Osteoblast (primary cell): ENCODE measurements around the gene SLC30A1. TPM values are rescaled to one million over a fixed set of nuclear protein-coding genes. Genes with fewer than 3 reads are reported as not detected.

ENCODE experiments used
- DNase-seq: peaks from one replicate; pipeline ENCODE4 v3.0.0; 2011; ENCODE audit warnings: low spot score, mixed read lengths; ENCODE audit not compliant: insufficient read length; ENCODE audit errors: missing footprints
- H2AFZ ChIP-seq: 2 replicates; pipeline ENCODE4 v1.6.0; 2011; ENCODE audit warnings: mild to moderate bottlenecking, low read length
- H3K27ac ChIP-seq: 2 replicates; pipeline ENCODE4 v1.5.1; 2011; ENCODE audit warnings: mild to moderate bottlenecking, low read depth, low read length, moderate library complexity
- H3K27me3 ChIP-seq: 2 replicates; pipeline ENCODE4 v1.6.0; 2012; ENCODE audit warnings: mild to moderate bottlenecking, control low read depth, inconsistent platforms, low read length, moderate library complexity; ENCODE audit not compliant: insufficient read depth
- H3K36me3 ChIP-seq: 2 replicates; pipeline ENCODE4 v1.5.1; 2011; ENCODE audit warnings: mild to moderate bottlenecking, low read length, control low read depth, moderate library complexity; ENCODE audit not compliant: insufficient read depth
- H3K4me1 ChIP-seq: 2 replicates; pipeline ENCODE4 v1.5.1; 2011; ENCODE audit warnings: mild to moderate bottlenecking, low read length, control low read depth, moderate library complexity; ENCODE audit not compliant: insufficient read depth
- H3K4me2 ChIP-seq: 2 replicates; pipeline ENCODE4 v1.6.0; 2011; ENCODE audit warnings: mild to moderate bottlenecking, low read length; ENCODE audit not compliant: insufficient read depth
- H3K4me3 ChIP-seq: fragments of 200-600 bp; sonication (generic); 3 replicates; pipeline ENCODE4 v1.5.1; 2012; ENCODE audit warnings: mild to moderate bottlenecking, low read length, inconsistent platforms; ENCODE audit not compliant: insufficient read depth
- H3K79me2 ChIP-seq: 2 replicates; pipeline ENCODE4 v1.6.0; 2012; ENCODE audit warnings: mild to moderate bottlenecking, low read length, control low read depth, inconsistent platforms; ENCODE audit not compliant: insufficient read depth
- H3K9me3 ChIP-seq: 2 replicates; pipeline ENCODE4 v1.5.1; 2011; ENCODE audit warnings: low read depth, low read length, control low read depth
- H4K20me1 ChIP-seq: 2 replicates; pipeline ENCODE4 v1.6.0; 2012; ENCODE audit warnings: mild to moderate bottlenecking, low read length, control low read depth; ENCODE audit not compliant: insufficient read depth
- total RNA-seq: library from RNA; depleted of rRNA; stranded (reverse); fragments of >200 nt; gene quantifications from 2 replicates; pipeline ENCODE4 v1.2.3, GENCODE V29; 2012
- TF ChIP-seq, protein P1 (sequence below): IDR thresholded peaks from 2 replicates; pipeline ENCODE4 v1.5.1; 2011; ENCODE audit warnings: mild to moderate bottlenecking, low read depth, low read length, moderate library complexity; ENCODE audit errors: extremely low read depth

The SLC30A1 gene
- total RNA-seq, 1 donor, result 49.9 TPM

DNA sequence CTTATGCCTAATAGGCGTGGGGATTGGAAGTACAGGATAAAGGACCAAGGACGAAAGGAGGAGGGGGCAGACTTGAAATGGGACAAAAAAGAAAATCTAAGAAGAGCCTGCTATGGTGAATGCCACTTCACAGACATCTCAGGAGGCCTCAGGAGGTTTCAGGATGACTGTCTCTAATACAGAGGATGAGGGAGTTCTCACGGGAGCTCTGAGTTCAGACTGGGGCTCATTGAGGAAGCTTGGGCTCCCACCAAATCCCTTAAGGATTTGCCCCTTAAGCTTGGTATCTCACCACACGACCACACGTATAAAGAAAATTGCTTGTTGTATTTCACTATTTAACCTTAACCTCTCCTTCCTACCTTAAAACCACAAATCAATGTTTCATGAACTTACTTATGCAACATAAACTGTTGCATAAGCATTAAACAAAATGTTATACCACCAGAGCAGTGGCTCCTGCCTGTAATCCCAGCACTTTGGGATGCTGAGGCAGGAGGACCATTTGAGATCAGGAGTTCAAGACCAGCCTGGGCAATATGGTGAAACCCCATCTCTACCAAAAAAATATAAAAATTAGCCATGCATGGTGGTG is 12.4 kb downstream of the SLC30A1 start:
- H4K20me1 ChIP-seq, result peaks cover 2% of the 10 kb centered on the region
- no peaks in the 10 kb centered on the region for H3K79me2 ChIP-seq
- peaks cover 3% of the 10 kb centered on the region for H3K27me3 ChIP-seq
- no peaks in the 10 kb centered on the region for H3K9me3 ChIP-seq
- TF ChIP-seq, protein P1, sequence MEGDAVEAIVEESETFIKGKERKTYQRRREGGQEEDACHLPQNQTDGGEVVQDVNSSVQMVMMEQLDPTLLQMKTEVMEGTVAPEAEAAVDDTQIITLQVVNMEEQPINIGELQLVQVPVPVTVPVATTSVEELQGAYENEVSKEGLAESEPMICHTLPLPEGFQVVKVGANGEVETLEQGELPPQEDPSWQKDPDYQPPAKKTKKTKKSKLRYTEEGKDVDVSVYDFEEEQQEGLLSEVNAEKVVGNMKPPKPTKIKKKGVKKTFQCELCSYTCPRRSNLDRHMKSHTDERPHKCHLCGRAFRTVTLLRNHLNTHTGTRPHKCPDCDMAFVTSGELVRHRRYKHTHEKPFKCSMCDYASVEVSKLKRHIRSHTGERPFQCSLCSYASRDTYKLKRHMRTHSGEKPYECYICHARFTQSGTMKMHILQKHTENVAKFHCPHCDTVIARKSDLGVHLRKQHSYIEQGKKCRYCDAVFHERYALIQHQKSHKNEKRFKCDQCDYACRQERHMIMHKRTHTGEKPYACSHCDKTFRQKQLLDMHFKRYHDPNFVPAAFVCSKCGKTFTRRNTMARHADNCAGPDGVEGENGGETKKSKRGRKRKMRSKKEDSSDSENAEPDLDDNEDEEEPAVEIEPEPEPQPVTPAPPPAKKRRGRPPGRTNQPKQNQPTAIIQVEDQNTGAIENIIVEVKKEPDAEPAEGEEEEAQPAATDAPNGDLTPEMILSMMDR, result no peak
- no peak overlapping the region for H3K4me2 ChIP-seq
- no peak overlapping the region for H2AFZ ChIP-seq
- H3K27ac ChIP-seq, result no peak overlapping the region
- H3K4me3 ChIP-seq, result no peak overlapping the region
- H3K4me1 ChIP-seq, result no peaks in the 10 kb centered on the region
- H3K36me3 ChIP-seq, result no peaks in the 10 kb centered on the region
- DNase-seq, result no peak

DNA sequence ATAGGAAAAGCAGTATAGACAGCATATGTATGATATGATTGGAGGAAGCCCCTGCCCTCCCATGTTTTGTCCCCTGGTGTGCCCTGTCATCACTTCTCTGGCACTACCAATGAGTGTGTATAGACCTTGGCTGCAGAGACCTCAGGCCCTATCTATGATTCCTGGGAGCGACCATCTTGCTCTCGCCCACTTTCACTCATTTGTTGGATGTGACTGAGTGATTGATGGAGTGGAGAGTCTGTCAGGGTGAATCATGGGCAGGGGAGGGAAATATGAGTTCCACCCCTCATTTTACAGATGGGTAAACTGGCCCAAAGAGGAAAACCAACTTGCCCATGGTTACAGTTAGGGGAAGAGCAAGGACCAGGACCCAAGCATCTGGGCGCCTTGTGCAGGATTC is 14.9 kb downstream of the SLC30A1 start:
- H3K4me1 ChIP-seq, result no peaks in the 10 kb centered on the region
- no peak overlapping the region for H2AFZ ChIP-seq
- no peaks in the 10 kb centered on the region for H3K36me3 ChIP-seq
- no peak for DNase-seq
- H3K4me2 ChIP-seq, result no peak overlapping the region
- H3K27ac ChIP-seq, result no peak overlapping the region
- peaks cover 3% of the 10 kb centered on the region for H3K27me3 ChIP-seq
- TF ChIP-seq, protein P1, result no peak
- H3K79me2 ChIP-seq, result no peaks in the 10 kb centered on the region
- no peaks in the 10 kb centered on the region for H4K20me1 ChIP-seq
- no peak overlapping the region for H3K4me3 ChIP-seq
- no peaks in the 10 kb centered on the region for H3K9me3 ChIP-seq

DNA sequence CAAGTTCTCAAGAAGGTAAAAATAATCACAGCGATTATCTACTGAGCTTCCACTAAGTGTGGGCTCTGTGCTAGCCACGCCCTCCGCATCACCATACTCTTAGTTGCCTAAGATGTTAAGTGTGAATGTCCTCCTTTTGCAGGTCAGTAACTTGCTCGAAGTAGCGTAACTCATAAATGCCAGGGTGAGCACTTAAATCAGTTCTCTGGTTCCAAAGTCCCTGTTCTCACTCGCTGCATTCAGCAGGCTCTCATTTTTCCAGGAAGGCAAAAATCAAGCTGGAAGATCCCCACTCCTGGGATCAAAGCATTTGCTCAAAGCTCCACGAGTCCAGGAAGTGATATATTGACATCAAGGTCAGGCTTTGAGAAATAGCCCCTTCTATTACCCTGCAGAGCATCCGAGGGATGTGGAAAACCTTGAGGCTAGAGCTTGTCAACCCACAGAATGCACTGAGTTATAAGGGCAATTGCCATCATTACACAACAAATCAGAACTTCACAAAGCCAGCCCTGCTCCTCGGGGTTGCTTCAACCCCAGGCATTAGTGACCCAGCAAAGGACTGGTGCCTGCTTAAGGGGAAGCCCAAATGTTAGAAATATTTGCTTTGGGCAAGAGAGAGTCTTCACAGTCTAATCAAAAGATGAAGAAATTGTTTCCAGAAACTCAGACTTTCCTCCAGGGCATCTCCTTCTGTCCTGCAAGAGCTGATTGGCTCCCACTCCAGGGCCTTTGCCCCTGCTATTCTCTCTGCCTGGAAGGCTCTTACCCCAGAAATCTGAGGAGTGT is 19.5 kb downstream of the SLC30A1 start:
- Histone ChIP-seq H3K4me1 (no peaks in the 10 kb centered on the region), H3K36me3 (no peaks in the 10 kb centered on the region), H3K27me3 (no peaks in the 10 kb centered on the region), H3K4me3 (no peak overlapping the region), H3K79me2 (no peaks in the 10 kb centered on the region), H3K4me2 (no peak overlapping the region), H3K27ac (no peak overlapping the region), H4K20me1 (no peaks in the 10 kb centered on the region), H3K9me3 (no peaks in the 10 kb centered on the region), H2AFZ (no peak overlapping the region)
- TF ChIP-seq, protein P1, result no peak
- no peak for DNase-seq

DNA sequence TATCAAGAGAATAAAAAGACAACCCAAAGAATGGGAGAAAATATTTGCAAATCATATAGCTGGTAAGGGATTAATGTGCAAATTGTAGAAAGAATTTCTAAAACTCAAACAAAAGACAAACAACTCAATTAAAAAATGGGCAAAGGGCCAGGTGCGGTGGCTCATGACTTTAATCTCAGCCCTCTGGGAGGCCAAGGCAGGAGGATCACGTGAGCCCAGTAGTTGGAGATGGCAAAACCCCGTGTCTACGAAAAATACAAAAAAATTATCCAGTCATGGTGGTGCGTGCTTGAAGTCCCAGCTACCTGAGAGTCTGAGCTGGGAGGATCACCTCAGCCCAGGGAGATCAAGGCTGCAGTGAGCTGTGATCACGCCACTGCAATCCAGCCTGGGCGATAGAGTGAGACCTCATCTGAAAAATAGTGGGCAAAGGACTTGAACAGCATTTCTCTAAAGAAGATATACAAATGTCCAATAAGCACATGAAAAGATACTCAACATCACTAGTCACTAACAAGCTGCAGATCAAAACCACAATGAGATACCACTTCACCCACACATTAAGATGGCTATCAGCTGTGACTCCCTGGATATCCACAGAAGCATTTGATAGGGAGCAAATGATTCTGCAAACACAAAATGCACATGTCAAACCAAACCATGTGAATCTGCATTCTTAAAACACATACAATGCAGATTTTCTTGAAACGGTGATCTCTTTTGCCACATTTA is 20.9 kb downstream of the SLC30A1 start:
- Histone ChIP-seq H3K27me3 (no peaks in the 10 kb centered on the region), H3K4me2 (no peak overlapping the region), H2AFZ (no peak overlapping the region), H3K36me3 (no peaks in the 10 kb centered on the region), H3K9me3 (no peaks in the 10 kb centered on the region), H3K27ac (no peak overlapping the region), H4K20me1 (no peaks in the 10 kb centered on the region), H3K4me1 (no peaks in the 10 kb centered on the region), H3K4me3 (no peak overlapping the region), H3K79me2 (no peaks in the 10 kb centered on the region)
- no peak for DNase-seq
- TF ChIP-seq, protein P1, result no peak
